GM12878 (cell line): ENCODE measurements around the gene B4GALT5.

ENCODE experiments used
- CTCF ChIP-seq, 3 experiments: IDR thresholded peaks in 2 of 3; conservative IDR thresholded peaks in 1 of 3; 2 replicates each; pipeline ENCODE4 v1.5.1; 2011; ENCODE audit warnings: low read depth in 3 of 3, low read length in 3 of 3, mild to moderate bottlenecking in 3 of 3, control low read depth in 2 of 3, moderate library complexity in 2 of 3, inconsistent platforms in 1 of 3, mixed read lengths in 1 of 3; ENCODE audit not compliant: control insufficient read depth in 2 of 3, insufficient read depth in 1 of 3; ENCODE audit errors: extremely low read depth in 1 of 3
- YBX1 ChIP-seq: fragments of 450-650 bp; IDR thresholded peaks from 2 replicates; pipeline ENCODE4 v1.6.1; 2016; ENCODE audit warnings: antibody characterized with exemption

GRCh38 chr20:49694450-49695071 is 19.1 kb downstream of the B4GALT5 start:
- TF ChIP-seq CTCF (IDR thresholded peaks at IDR 0.05 in 2 of 3, conservative IDR thresholded peaks at IDR 0.05 in 1 of 3; ENCODE audit: control insufficient read depth in 2 of 3, extremely low read depth in 1 of 3, insufficient read depth in 1 of 3, low read depth in 3 of 3, low read length in 3 of 3) (no peak), YBX1 (no peak)
